SU-DHL-6 (cell line): ENCODE measurements around the gene C2orf72.

ENCODE experiments used
- EZH2phosphoT487 ChIP-seq: fragments of 200-600 bp; sonication (generic), shearing (Covaris generic); conservative IDR thresholded peaks from 2 replicates; pipeline ENCODE4 v1.6.1; 2018; ENCODE audit warnings: mild to moderate bottlenecking, antibody characterized with exemption, low read length, moderate library complexity, mixed read lengths
- TF ChIP-seq, protein P1 (sequence below): fragments of 200-600 bp; sonication (generic); IDR thresholded peaks from one replicate; pipeline ENCODE4 v1.5.1; 2017; ENCODE audit warnings: antibody characterized with exemption, mild to moderate bottlenecking, low read length, moderate library complexity; ENCODE audit not compliant: insufficient read depth, poor library complexity, severe bottlenecking

DNA sequence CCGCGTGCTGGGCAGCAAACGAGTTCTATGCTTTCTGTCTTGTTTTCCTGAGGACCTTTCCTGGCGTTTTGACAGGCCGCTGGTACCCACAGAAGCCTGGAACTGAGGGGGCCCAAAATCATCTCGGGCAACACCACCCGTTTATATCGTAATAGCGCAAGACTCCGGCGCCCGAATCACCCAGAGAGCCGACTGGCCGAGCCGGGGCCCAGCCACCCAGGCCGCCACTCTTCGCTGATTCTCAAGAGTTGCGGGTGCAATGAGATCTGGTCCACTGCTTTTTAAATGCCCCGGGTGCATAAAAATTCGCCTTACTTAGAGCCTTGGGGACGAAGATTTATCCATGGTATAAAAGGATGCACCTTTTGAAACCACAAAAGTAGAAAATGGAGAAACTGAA, 47.6 kb upstream of the C2orf72 start:
- TF ChIP-seq, protein P1, sequence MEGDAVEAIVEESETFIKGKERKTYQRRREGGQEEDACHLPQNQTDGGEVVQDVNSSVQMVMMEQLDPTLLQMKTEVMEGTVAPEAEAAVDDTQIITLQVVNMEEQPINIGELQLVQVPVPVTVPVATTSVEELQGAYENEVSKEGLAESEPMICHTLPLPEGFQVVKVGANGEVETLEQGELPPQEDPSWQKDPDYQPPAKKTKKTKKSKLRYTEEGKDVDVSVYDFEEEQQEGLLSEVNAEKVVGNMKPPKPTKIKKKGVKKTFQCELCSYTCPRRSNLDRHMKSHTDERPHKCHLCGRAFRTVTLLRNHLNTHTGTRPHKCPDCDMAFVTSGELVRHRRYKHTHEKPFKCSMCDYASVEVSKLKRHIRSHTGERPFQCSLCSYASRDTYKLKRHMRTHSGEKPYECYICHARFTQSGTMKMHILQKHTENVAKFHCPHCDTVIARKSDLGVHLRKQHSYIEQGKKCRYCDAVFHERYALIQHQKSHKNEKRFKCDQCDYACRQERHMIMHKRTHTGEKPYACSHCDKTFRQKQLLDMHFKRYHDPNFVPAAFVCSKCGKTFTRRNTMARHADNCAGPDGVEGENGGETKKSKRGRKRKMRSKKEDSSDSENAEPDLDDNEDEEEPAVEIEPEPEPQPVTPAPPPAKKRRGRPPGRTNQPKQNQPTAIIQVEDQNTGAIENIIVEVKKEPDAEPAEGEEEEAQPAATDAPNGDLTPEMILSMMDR = no peak
- TF ChIP-seq EZH2phosphoT487 = no peak
